Measurements from ENCODE around the gene PRRC2B. TPM values are rescaled to one million over a fixed set of nuclear protein-coding genes. Genes with fewer than 3 reads are reported as not detected.
"Not testable (repeated sequence)": the region's sequence is repeated elsewhere in the genome, so short reads cannot be mapped to it uniquely, and the experiment has no call there.

Gene PRRC2B
- total RNA-seq, 1 experiment from 2014 or later, result 170 TPM

- no peaks in the 10 kb centered on the region for H3K79me2 ChIP-seq (ENCODE audit: insufficient read depth, low read length)
- ATAC-seq, result no peak
- H3K27ac ChIP-seq (ENCODE audit: low read depth, low read length), result no peak overlapping the region
- no peaks in the 10 kb centered on the region for H3K9me3 ChIP-seq (ENCODE audit: control insufficient read depth in 1 of 2, insufficient read depth in 1 of 2, low read depth in 1 of 2, low read length in 2 of 2)
- CTCF ChIA-PET, result no interaction called here
- no peak overlapping the region for H2AFZ ChIP-seq (ENCODE audit: low read depth, low read length, poor library complexity, severe bottlenecking)
- no peak overlapping the region for H3K9ac ChIP-seq (ENCODE audit: low read length)
- H3K9me2 ChIP-seq (ENCODE audit: insufficient read depth), result no peaks in the 10 kb centered on the region
- RAD21 ChIA-PET (ENCODE audit: low non-redundant PET in 1 of 2, low total read pairs in 2 of 2, uncharacterized antibody in 2 of 2, unreplicated experiment in 2 of 2), result no interaction called here
- no peak overlapping the region for H3K4me3 ChIP-seq (replicated peaks in 1 of 2; ENCODE audit: low read depth in 1 of 2, low read length in 2 of 2)
- H3K4me1 ChIP-seq (ENCODE audit: control insufficient read depth in 1 of 2, insufficient read depth in 2 of 2, low read length in 2 of 2), result no peaks in the 10 kb centered on the region
- H3K36me3 ChIP-seq (ENCODE audit: control insufficient read depth in 1 of 2, insufficient read depth in 2 of 2, low read length in 2 of 2), result peaks cover 18 to 32% of the 10 kb centered on the region in 2 experiments
- intact Hi-C loops (cut with micrococcal nuclease), result no loop called here
- no peak overlapping the region for H3K4me2 ChIP-seq (ENCODE audit: low read length)
- BruUV-seq (replicated peaks), result no TSS peak
- TF ChIP-seq EZH2phosphoT487 (IDR thresholded peaks at IDR 0.05; ENCODE audit: borderline replicate concordance) (no peak), CEBPB (IDR thresholded peaks at IDR 0.05; ENCODE audit: low read depth) (no peak), SIN3A (IDR thresholded peaks at IDR 0.05; ENCODE audit: low read depth) (no peak)
- DNase-seq (ENCODE audit: low read depth, low spot score), result no peak
- H3K27me3 ChIP-seq (ENCODE audit: insufficient read depth, low read length), result no peaks in the 10 kb centered on the region
- POLR2A ChIA-PET, result no interaction called here
- H4K20me1 ChIP-seq (ENCODE audit: insufficient read depth), result no peaks in the 10 kb centered on the region
Observed at GRCh38 chr9:131513177-131513576, 119.3 kb downstream of the PRRC2B start.

- POLR2A ChIA-PET; H3K4me1 ChIP-seq (ENCODE audit: control insufficient read depth in 1 of 2, insufficient read depth in 2 of 2, low read length in 2 of 2); H3K79me2 ChIP-seq (ENCODE audit: insufficient read depth, low read length); H4K20me1 ChIP-seq (ENCODE audit: insufficient read depth); H3K9me2 ChIP-seq (ENCODE audit: insufficient read depth); RAD21 ChIA-PET (ENCODE audit: low non-redundant PET in 1 of 2, low total read pairs in 2 of 2, uncharacterized antibody in 2 of 2, unreplicated experiment in 2 of 2); H3K9ac ChIP-seq (ENCODE audit: low read length); H3K27me3 ChIP-seq (ENCODE audit: insufficient read depth, low read length); BruUV-seq (replicated peaks); CTCF ChIA-PET; intact Hi-C loops (cut with micrococcal nuclease); H3K4me3 ChIP-seq (replicated peaks in 1 of 2; ENCODE audit: low read depth in 1 of 2, low read length in 2 of 2); H3K4me2 ChIP-seq (ENCODE audit: low read length); H3K9me3 ChIP-seq (ENCODE audit: control insufficient read depth in 1 of 2, insufficient read depth in 1 of 2, low read depth in 1 of 2, low read length in 2 of 2); DNase-seq (ENCODE audit: low read depth, low spot score); ATAC-seq; H2AFZ ChIP-seq (ENCODE audit: low read depth, low read length, poor library complexity, severe bottlenecking); H3K27ac ChIP-seq (ENCODE audit: low read depth, low read length): not testable (repeated sequence)
- H3K36me3 ChIP-seq (ENCODE audit: control insufficient read depth in 1 of 2, insufficient read depth in 2 of 2, low read length in 2 of 2), result peaks cover 21 to 42% of the 10 kb centered on the region in 2 experiments
Observed at GRCh38 chr9:131515559-131516031, 121.7 kb downstream of the PRRC2B start.

GRCh38 chr9:131516100-131516499, 122.2 kb downstream of the PRRC2B start:
- no peak for TF ChIP-seq EZH2 (IDR thresholded peaks at IDR 0.05)
- TF ChIP-seq ZBTB33 (IDR thresholded peaks at IDR 0.05; ENCODE audit: extremely low read depth, insufficient replicate concordance, low read length), result no peak
- TF ChIP-seq CEBPB (IDR thresholded peaks at IDR 0.05; ENCODE audit: low read depth), result no peak
- no peak for TF ChIP-seq ZNF274 (IDR thresholded peaks at IDR 0.05; ENCODE audit: low read depth, low read length)
- no peak for TF ChIP-seq YY1 (IDR thresholded peaks at IDR 0.05; ENCODE audit: extremely low read depth, insufficient replicate concordance, low read depth, low read length)
- no peak for TF ChIP-seq TCF7L2 (IDR thresholded peaks at IDR 0.05; ENCODE audit: borderline replicate concordance, extremely low read depth, insufficient read depth, insufficient read length)
- no peak for TF ChIP-seq POLR2A (IDR thresholded peaks at IDR 0.05; ENCODE audit: borderline replicate concordance, extremely low read depth, insufficient read depth, insufficient read length)
- no peak for TF ChIP-seq MAX (IDR thresholded peaks at IDR 0.05)
- H3K9me3 ChIP-seq (ENCODE audit: control insufficient read depth in 1 of 2, insufficient read depth in 1 of 2, low read depth in 1 of 2, low read length in 2 of 2), result no peaks in the 10 kb centered on the region
- intact Hi-C loops (cut with micrococcal nuclease), result no loop called here
- ChIA-PET POLR2A (no interaction called here), RAD21 (ENCODE audit: low non-redundant PET in 1 of 2, low total read pairs in 2 of 2, uncharacterized antibody in 2 of 2, unreplicated experiment in 2 of 2) (no interaction called here), CTCF (no interaction called here)
- no peak overlapping the region for H3K9ac ChIP-seq (ENCODE audit: low read length)
- no peaks in the 10 kb centered on the region for H4K20me1 ChIP-seq (ENCODE audit: insufficient read depth)
- H3K4me3 ChIP-seq (replicated peaks in 1 of 2; ENCODE audit: low read depth in 1 of 2, low read length in 2 of 2), result no peak overlapping the region
- H3K27ac ChIP-seq (ENCODE audit: low read depth, low read length), result no peak overlapping the region
- no peaks in the 10 kb centered on the region for H3K9me2 ChIP-seq (ENCODE audit: insufficient read depth)
- no peak overlapping the region for H3K4me2 ChIP-seq (ENCODE audit: low read length)
- H3K4me1 ChIP-seq (ENCODE audit: control insufficient read depth in 1 of 2, insufficient read depth in 2 of 2, low read length in 2 of 2), result no peaks in the 10 kb centered on the region
- H2AFZ ChIP-seq (ENCODE audit: low read depth, low read length, poor library complexity, severe bottlenecking), result no peak overlapping the region
- ATAC-seq, result no peak
- no peaks in the 10 kb centered on the region for H3K79me2 ChIP-seq (ENCODE audit: insufficient read depth, low read length)
- no peak for DNase-seq (ENCODE audit: low read depth, low spot score)
- H3K27me3 ChIP-seq (ENCODE audit: insufficient read depth, low read length), result no peaks in the 10 kb centered on the region
- no TSS peak for BruUV-seq (replicated peaks)
- peaks cover 18 to 42% of the 10 kb centered on the region in 2 experiments for H3K36me3 ChIP-seq (ENCODE audit: control insufficient read depth in 1 of 2, insufficient read depth in 2 of 2, low read length in 2 of 2)

Measured in HCT116 (cell line).